ENCODE results near the gene CCDC38. TPM values are rescaled to one million over a fixed set of nuclear protein-coding genes. Genes with fewer than 3 reads are reported as not detected.
A peak's percentile ranks its signal among the peaks of the same experiment; 100 is the strongest.

The CCDC38 gene
- total RNA-seq, 1 experiment from 2014 or later: not detected

GRCh38 chr12:95956557-95957145 is 14.2 kb upstream of the CCDC38 start:
- TF ChIP-seq OVOL2 (CRISPR knock-in tag; IDR thresholded peaks at IDR 0.05; ENCODE audit: borderline replicate concordance) (no peak), EMX1 (CRISPR knock-in tag; IDR thresholded peaks at IDR 0.05) (no peak), SMAD4 (CRISPR knock-in tag; IDR thresholded peaks at IDR 0.05) (no peak), ZNF425 (CRISPR knock-in tag; conservative IDR thresholded peaks at IDR 0.05) (no peak), JUN (CRISPR knock-in tag; IDR thresholded peaks at IDR 0.05) (no peak), FOXK1 (CRISPR knock-in tag; IDR thresholded peaks at IDR 0.05) (no peak), TEAD1 (CRISPR knock-in tag; IDR thresholded peaks at IDR 0.05) (peak; percentile 49; the same call in 1 of the 2 replicates), IRF2 (CRISPR knock-in tag; IDR thresholded peaks at IDR 0.05; ENCODE audit: borderline replicate concordance, low read depth) (no peak), ZNF423 (CRISPR knock-in tag; IDR thresholded peaks at IDR 0.05) (peak; percentile 85), SMAD3 (CRISPR knock-in tag; IDR thresholded peaks at IDR 0.05; ENCODE audit: borderline replicate concordance) (no peak), USF2 (CRISPR knock-in tag; IDR thresholded peaks at IDR 0.05) (0 out of 2 replicates have a peak, but pooled peaks have one; percentile 8), CBFB (CRISPR knock-in tag; IDR thresholded peaks at IDR 0.05; ENCODE audit: low read depth) (no peak), CREM (CRISPR knock-in tag; IDR thresholded peaks at IDR 0.05) (no peak)
- TF ChIP-seq, protein P1, sequence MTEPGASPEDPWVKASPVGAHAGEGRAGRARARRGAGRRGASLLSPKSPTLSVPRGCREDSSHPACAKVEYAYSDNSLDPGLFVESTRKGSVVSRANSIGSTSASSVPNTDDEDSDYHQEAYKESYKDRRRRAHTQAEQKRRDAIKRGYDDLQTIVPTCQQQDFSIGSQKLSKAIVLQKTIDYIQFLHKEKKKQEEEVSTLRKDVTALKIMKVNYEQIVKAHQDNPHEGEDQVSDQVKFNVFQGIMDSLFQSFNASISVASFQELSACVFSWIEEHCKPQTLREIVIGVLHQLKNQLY (CRISPR knock-in tag; IDR thresholded peaks at IDR 0.05): 0 out of 2 replicates have a peak, but pooled peaks have one; percentile 48
- no peak overlapping the region; the same call in 1 of the 2 replicates for H3K4me3 Mint-ChIP-seq
- ATAC-seq: peak; percentile 58
- ChIA-PET CTCF (interaction anchor here (0.8 to 3.5 kb wide), 6 partner anchors 13 to 382 kb away, joined by 3 to 15 read pairs (median 8); partner anchors contain the start of genes AMDHD1 and CCDC38), POLR2A (interaction anchor here (0.7 to 1.0 kb wide), 2 partner anchors 14 to 79 kb away, joined by 3 read pairs; partner anchors contain the start of genes AMDHD1, CCDC38 and LTA4H)
- no peak overlapping the region for H3K27ac Mint-ChIP-seq
- peaks cover 1% of the 10 kb centered on the region; the same call in 1 of the 2 replicates for H3K9me3 Mint-ChIP-seq
- H3K4me1 Mint-ChIP-seq: peaks cover 19% of the 10 kb centered on the region
- DNase-seq (ENCODE audit: low spot score): peak; percentile 33
- H3K36me3 Mint-ChIP-seq: no peaks in the 10 kb centered on the region
- no peaks in the 10 kb centered on the region for H3K27me3 Mint-ChIP-seq (ENCODE audit: low read depth)

DNA sequence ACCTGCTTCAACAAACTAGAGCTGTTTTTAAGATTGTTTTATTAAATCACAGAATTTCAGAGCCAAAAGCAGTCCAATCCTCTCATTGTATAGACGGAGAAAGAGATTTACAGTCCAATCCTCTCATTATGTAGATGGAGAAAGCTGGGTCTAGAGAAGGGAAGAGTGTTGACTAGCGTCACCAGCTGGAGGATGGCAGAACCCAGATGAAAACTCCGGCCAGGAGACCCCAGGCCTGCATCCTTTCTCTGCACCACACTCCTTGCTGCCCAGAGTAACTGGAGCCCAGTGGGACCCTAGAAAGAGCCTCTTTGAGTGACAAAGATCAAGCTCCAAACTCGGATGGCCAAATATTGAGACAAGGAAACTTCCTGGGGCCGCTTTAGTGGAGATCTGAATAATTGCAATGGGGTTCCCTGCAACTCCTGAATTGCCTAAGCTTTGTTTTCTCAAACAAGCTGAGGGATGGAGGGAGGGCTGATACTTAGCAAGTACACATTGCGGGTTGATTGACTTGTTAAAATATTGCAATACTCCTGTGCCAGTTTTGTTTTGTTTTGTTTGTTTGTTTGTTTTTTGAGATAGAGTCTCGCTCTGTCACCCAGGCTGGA is 13.2 kb upstream of the CCDC38 start:
- TF ChIP-seq ZNF219 (CRISPR knock-in tag; IDR thresholded peaks at IDR 0.05; ENCODE audit: borderline replicate concordance): no peak
- no peak for TF ChIP-seq ZNF138 (CRISPR knock-in tag; conservative IDR thresholded peaks at IDR 0.05)
- TF ChIP-seq ATF6 (CRISPR knock-in tag; IDR thresholded peaks at IDR 0.05): no peak
- TF ChIP-seq, protein P2, sequence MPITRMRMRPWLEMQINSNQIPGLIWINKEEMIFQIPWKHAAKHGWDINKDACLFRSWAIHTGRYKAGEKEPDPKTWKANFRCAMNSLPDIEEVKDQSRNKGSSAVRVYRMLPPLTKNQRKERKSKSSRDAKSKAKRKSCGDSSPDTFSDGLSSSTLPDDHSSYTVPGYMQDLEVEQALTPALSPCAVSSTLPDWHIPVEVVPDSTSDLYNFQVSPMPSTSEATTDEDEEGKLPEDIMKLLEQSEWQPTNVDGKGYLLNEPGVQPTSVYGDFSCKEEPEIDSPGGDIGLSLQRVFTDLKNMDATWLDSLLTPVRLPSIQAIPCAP (CRISPR knock-in tag; IDR thresholded peaks at IDR 0.05): no peak
- no peak for TF ChIP-seq SOX15 (CRISPR knock-in tag; IDR thresholded peaks at IDR 0.05)
- ChIA-PET CTCF (interaction anchor here (1.6 to 3.5 kb wide), 4 partner anchors 12 to 43 kb away, joined by 4 to 15 read pairs (median 12); partner anchors contain the start of genes AMDHD1 and CCDC38), POLR2A (no interaction called here)
- peaks cover 19% of the 10 kb centered on the region for H3K4me1 Mint-ChIP-seq
- DNase-seq (ENCODE audit: low spot score) (no peak), ATAC-seq (peak; percentile 63)
- no peaks in the 10 kb centered on the region for H3K27me3 Mint-ChIP-seq (ENCODE audit: low read depth)
- no peaks in the 10 kb centered on the region for H3K36me3 Mint-ChIP-seq
- no peak overlapping the region for H3K4me3 Mint-ChIP-seq
- H3K27ac Mint-ChIP-seq: no peak overlapping the region
- H3K9me3 Mint-ChIP-seq: peaks cover 9% of the 10 kb centered on the region

Data from WTC11 (cell line).